T-helper 17 cell (primary cell): ENCODE data around the gene ZNF341. TPM values are rescaled to one million over a fixed set of nuclear protein-coding genes. Genes with fewer than 3 reads are reported as not detected.
A peak's percentile ranks its signal among the peaks of the same experiment; 100 is the strongest.

Experiments used
- ATAC-seq: fragments of 150-1000 bp; cut with Tn5 transposase; 2 replicates; pipeline ENCODE4 v1.10.0; 2021; ENCODE audit warnings: mild to moderate bottlenecking, moderate library complexity
- DNase-seq, 3 donors: peaks; one replicate each; pipeline versions ENCODE4 v3.0.0 to v3.0.0-alpha.2; 2020 to 2021
- H3K9me3 ChIP-seq: one replicate; pipeline ENCODE4 v1.7.0; 2013; ENCODE audit warnings: low read length, mild to moderate bottlenecking; ENCODE audit not compliant: control insufficient read depth, poor library complexity, severe bottlenecking
- H3K27ac Mint-ChIP-seq: one replicate; pipeline ENCODE4 v1.8.0; 2022; ENCODE audit warnings: mild to moderate bottlenecking, moderate library complexity, mixed read lengths
- H3K27me3 Mint-ChIP-seq: one replicate; pipeline ENCODE4 v1.8.0; 2022; ENCODE audit warnings: mixed read lengths
- H3K36me3 Mint-ChIP-seq: one replicate; pipeline ENCODE4 v1.8.0; 2022; ENCODE audit warnings: low read depth, mixed read lengths
- H3K4me1 Mint-ChIP-seq: one replicate; pipeline ENCODE4 v1.8.0; 2022; ENCODE audit warnings: mild to moderate bottlenecking, mixed read lengths
- H3K4me3 Mint-ChIP-seq: one replicate; pipeline ENCODE4 v1.8.0; 2022; ENCODE audit warnings: mild to moderate bottlenecking, moderate library complexity, mixed read lengths
- total RNA-seq, 4 donors: library from RNA in 2 of 4; stranded (reverse) in 2 of 4; gene quantifications; one replicate each; pipeline ENCODE4 v1.2.3 and lab custom pipeline; 2022 to 2026

The ZNF341 gene
- total RNA-seq, 2 donors from 2014 or later, result 4.0 to 4.2 TPM

DNA sequence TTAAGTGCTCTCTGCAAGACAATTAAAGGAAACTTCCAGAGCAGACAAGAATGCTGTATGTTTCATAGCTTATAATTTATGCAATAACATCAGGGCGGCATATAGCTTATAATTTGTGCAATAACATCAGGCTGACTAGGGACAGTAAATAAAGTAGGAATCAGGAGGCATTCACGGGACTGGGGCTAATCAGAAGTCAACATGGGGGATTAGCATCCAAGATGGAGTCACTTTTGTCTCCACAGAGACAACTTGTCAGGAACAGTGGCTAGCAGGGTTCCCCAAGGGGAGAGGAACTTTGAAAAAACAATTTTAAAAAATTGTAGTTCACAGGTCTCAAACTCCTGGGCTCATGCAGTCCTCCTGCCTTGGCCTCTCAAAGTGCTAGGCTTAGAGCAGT is 3.3 kb upstream of the ZNF341 start:
- ATAC-seq, result no peak
- H3K4me3 Mint-ChIP-seq, result no peak overlapping the region
- no peaks in the 10 kb centered on the region for H3K27me3 Mint-ChIP-seq
- no peak overlapping the region for H3K27ac Mint-ChIP-seq
- H3K4me1 Mint-ChIP-seq, result peaks cover 8% of the 10 kb centered on the region
- no peaks in the 10 kb centered on the region for H3K9me3 ChIP-seq
- no peaks in the 10 kb centered on the region for H3K36me3 Mint-ChIP-seq
- no peak for DNase-seq

- peaks cover 14% of the 10 kb centered on the region for H3K4me1 Mint-ChIP-seq
- no peak overlapping the region for H3K27ac Mint-ChIP-seq
- ATAC-seq (no peak), DNase-seq (no peak)
- H3K36me3 Mint-ChIP-seq, result no peaks in the 10 kb centered on the region
- H3K4me3 Mint-ChIP-seq, result no peak overlapping the region
- H3K27me3 Mint-ChIP-seq, result no peaks in the 10 kb centered on the region
- H3K9me3 ChIP-seq, result no peaks in the 10 kb centered on the region
Measured at GRCh38 chr20:33729101-33729500, 2.7 kb upstream of the ZNF341 start.

DNA sequence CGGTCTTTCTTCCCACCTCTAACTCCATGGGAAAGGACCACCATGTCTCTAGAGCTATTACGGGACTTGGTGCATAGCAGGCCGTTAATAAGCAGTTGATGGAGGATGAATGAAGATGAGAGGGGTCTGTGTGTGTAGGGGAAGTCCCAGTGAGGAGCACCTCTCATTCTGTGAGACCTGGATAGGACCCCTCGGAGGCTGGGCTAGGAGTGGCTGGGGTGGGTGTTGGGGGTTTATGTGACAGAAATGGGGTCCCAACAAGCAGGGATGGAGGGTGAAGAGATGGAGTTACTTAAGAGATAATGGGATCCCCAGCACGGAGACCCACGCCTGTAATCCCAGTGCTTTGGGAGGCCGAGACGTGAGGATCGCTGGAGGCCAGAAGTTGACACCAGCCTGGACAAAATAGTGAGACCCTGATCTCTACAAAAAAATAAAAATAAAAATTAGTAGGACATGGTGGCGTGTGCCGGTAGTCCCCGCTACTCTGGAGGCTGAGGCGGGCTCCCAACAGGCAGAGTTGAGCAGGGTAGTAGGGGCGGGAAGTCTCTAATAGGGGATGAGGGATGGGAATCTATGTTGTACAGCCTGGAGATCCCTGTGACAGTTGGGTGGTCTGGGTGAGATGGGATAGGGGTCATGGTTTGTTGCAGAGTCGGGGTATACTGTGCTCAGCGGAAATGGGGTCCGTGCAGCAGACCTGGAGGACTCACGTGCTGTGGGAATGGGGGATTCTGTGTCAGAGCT is 677 bp upstream of the ZNF341 start:
- Mint-ChIP-seq H3K27me3 (no peaks in the 10 kb centered on the region), H3K27ac (peak overlapping the region; percentile 72), H3K36me3 (no peaks in the 10 kb centered on the region), H3K4me3 (peak overlapping the region; percentile 76), H3K4me1 (peaks cover 17% of the 10 kb centered on the region)
- DNase-seq (no peak), ATAC-seq (no peak)
- H3K9me3 ChIP-seq, result no peaks in the 10 kb centered on the region

DNA sequence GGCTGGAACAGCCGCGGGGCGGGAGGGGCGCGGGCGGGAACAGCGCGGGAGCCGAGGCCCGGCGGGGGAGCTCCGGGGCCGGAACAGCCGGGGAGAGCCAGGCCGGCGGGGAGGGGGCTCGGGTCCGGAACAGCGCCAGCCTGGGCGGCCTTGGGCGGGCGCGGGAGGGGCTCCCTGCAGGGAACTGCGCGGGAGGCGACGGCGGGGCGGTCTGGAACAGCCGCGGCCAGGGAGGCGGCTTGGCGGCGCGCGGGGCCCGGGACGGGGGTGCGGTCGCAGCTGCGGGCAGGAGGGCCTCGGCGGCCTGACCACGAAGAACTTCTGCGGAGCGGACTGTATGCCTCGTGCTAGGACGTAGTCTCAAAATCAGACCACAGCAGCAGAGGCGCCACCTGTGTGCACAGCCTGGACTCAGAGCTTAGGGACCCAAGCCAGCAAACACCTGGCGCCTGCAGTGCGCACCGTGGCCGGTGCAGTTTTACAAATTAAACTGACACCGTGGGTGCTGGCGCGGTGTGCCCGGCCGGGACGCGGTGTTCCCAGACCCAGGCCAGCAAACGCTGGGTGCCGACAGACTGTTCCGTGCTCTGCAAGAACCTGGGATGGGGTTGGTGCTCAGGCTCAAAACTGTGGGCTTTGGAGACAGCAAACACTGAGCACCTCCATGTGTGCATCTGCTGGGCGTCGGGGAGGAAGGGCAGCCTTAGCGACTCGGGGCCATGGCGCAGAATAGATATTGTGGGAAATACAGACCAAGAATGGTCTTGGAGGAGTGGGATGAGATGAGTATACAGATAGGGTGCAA is 572 bp downstream of the ZNF341 start:
- peak overlapping the region; percentile 41 for H3K27ac Mint-ChIP-seq
- ATAC-seq, result peak; percentile 78
- H3K36me3 Mint-ChIP-seq, result no peaks in the 10 kb centered on the region
- no peaks in the 10 kb centered on the region for H3K9me3 ChIP-seq
- H3K27me3 Mint-ChIP-seq, result no peaks in the 10 kb centered on the region
- H3K4me3 Mint-ChIP-seq, result peak overlapping the region; percentile 88
- DNase-seq, result peak in 1 of 3 donors; percentile 84
- peaks cover 17% of the 10 kb centered on the region for H3K4me1 Mint-ChIP-seq

GRCh38 chr20:33733654-33734576 is 2.1 kb downstream of the ZNF341 start:
- Mint-ChIP-seq H3K4me1 (peaks cover 22% of the 10 kb centered on the region), H3K27ac (peak overlapping the region; percentile 37), H3K27me3 (no peaks in the 10 kb centered on the region), H3K4me3 (peak overlapping the region; percentile 43), H3K36me3 (peaks cover 4% of the 10 kb centered on the region)
- H3K9me3 ChIP-seq, result no peaks in the 10 kb centered on the region
- ATAC-seq, result no peak
- DNase-seq, result no peak

- Mint-ChIP-seq H3K36me3 (peaks cover 7% of the 10 kb centered on the region), H3K27ac (no peak overlapping the region), H3K4me1 (peaks cover 22% of the 10 kb centered on the region), H3K27me3 (no peaks in the 10 kb centered on the region), H3K4me3 (no peak overlapping the region)
- DNase-seq (no peak), ATAC-seq (no peak)
- no peaks in the 10 kb centered on the region for H3K9me3 ChIP-seq
Measured at GRCh38 chr20:33736962-33737361, 5.2 kb downstream of the ZNF341 start.

DNA sequence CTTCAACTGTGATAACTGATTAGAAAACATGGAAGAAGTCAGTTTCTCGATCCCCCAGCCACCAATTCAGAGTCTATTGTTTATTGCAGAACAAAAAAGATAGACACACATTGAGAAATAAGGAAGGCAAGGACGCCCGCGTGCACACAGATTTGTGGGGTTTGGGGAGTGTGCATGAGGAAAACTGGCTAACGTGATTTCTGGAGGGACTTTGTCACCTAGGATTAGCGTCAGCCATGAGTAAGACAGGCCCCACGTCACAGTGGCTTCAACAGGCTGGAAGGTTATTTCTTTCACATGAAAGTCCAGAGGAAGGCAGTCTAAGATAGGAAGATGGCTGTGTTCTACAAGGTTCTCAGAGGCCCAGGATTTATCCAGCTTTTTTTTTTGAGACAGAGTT is 7.7 kb downstream of the ZNF341 start:
- Mint-ChIP-seq H3K27me3 (no peaks in the 10 kb centered on the region), H3K4me3 (no peak overlapping the region), H3K4me1 (peaks cover 8% of the 10 kb centered on the region), H3K36me3 (peaks cover 7% of the 10 kb centered on the region), H3K27ac (no peak overlapping the region)
- H3K9me3 ChIP-seq, result no peaks in the 10 kb centered on the region
- ATAC-seq (no peak), DNase-seq (no peak)

DNA sequence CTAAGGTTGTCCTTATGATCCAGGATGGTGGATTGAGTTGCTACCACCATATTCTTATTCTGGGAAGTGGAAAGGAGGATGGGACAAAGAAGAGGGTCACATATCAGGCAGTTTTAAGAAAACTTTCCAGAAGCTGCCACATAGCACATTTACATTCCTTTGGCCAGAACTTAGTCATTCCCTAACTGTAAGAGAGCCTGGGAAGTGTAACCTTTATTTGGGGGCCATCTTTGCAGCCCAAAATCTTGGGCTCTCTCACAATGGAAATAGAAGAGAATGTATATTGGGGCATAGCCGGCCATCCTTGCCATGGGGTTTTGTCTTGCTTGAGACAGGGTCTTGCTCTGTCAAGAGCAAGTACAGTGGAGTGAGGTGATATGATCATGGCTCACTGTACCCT is 8.4 kb downstream of the ZNF341 start:
- DNase-seq, result no peak
- Mint-ChIP-seq H3K36me3 (peaks cover 7% of the 10 kb centered on the region), H3K27ac (no peak overlapping the region), H3K4me1 (peaks cover 8% of the 10 kb centered on the region), H3K27me3 (no peaks in the 10 kb centered on the region), H3K4me3 (no peak overlapping the region)
- no peak for ATAC-seq
- no peaks in the 10 kb centered on the region for H3K9me3 ChIP-seq

DNA sequence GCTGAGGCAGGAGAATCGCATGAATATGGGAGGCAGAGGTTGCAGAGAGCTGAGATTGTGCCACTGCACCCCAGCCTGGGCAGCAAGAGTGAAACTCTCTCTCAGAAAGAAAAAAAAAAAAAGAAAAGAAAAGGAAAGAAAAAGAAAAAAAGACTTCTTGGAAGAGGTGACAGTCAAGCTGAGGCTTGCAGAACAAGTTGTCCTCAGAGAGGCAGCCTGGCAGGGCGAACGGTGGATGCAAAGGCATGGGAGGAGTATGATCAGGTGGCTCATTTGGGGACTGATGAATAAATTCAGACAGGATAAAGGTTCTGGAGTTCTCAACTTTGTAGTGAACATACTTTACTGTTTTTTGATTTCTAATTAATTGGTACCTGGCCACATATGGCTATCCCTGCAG is 12.4 kb downstream of the ZNF341 start:
- Mint-ChIP-seq H3K36me3 (peaks cover 12% of the 10 kb centered on the region), H3K4me1 (peaks cover 4% of the 10 kb centered on the region), H3K27ac (no peak overlapping the region), H3K27me3 (no peaks in the 10 kb centered on the region), H3K4me3 (no peak overlapping the region)
- ATAC-seq (no peak), DNase-seq (no peak)
- no peaks in the 10 kb centered on the region for H3K9me3 ChIP-seq

GRCh38 chr20:33744773-33745385 is 13.1 kb downstream of the ZNF341 start:
- peaks cover 2% of the 10 kb centered on the region for H3K4me1 Mint-ChIP-seq
- H3K36me3 Mint-ChIP-seq, result peaks cover 9% of the 10 kb centered on the region
- no peaks in the 10 kb centered on the region for H3K9me3 ChIP-seq
- no peak overlapping the region for H3K27ac Mint-ChIP-seq
- no peak overlapping the region for H3K4me3 Mint-ChIP-seq
- no peak for DNase-seq
- ATAC-seq, result no peak
- H3K27me3 Mint-ChIP-seq, result no peaks in the 10 kb centered on the region

GRCh38 chr20:33746325-33746998 is 14.7 kb downstream of the ZNF341 start:
- H3K4me3 Mint-ChIP-seq, result no peak overlapping the region
- no peaks in the 10 kb centered on the region for H3K27me3 Mint-ChIP-seq

GRCh38 chr20:33751775-33752174 is 20.0 kb downstream of the ZNF341 start:
- Mint-ChIP-seq H3K36me3 (peaks cover 4% of the 10 kb centered on the region), H3K4me1 (peaks cover 2% of the 10 kb centered on the region), H3K27ac (no peak overlapping the region), H3K27me3 (no peaks in the 10 kb centered on the region), H3K4me3 (no peak overlapping the region)
- DNase-seq (no peak), ATAC-seq (no peak)
- H3K9me3 ChIP-seq, result no peaks in the 10 kb centered on the region

More at GRCh38 chr20:33746325-33746998, 14.7 kb downstream of the ZNF341 start:
- no peak overlapping the region for H3K27ac Mint-ChIP-seq
- peaks cover 2% of the 10 kb centered on the region for H3K4me1 Mint-ChIP-seq
- no peak for DNase-seq
- peaks cover 9% of the 10 kb centered on the region for H3K36me3 Mint-ChIP-seq
- H3K9me3 ChIP-seq, result no peaks in the 10 kb centered on the region
- no peak for ATAC-seq
